Thymus (tissue), 11 donors: Measurements from ENCODE around the gene CRCP. TPM values are rescaled to one million over a fixed set of nuclear protein-coding genes. Genes with fewer than 3 reads are reported as not detected.
"Not testable (repeated sequence)": the region's sequence is repeated elsewhere in the genome, so short reads cannot be mapped to it uniquely, and the experiment has no call there.

Experiments used
- DNase-seq, 9 donors: peaks; one replicate each; pipeline ENCODE4 v3.0.0-alpha.2; 2013; ENCODE audit warnings: low spot score in 9 of 9, low read depth in 6 of 9, missing footprints in 1 of 9
- H3K27ac ChIP-seq, 2 donors: one replicate each; pipeline ENCODE4 v1.5.1; 2013; ENCODE audit warnings: control low read depth in 1 of 2, low read depth in 1 of 2, low read length in 1 of 2, mild to moderate bottlenecking in 1 of 2, moderate library complexity in 1 of 2
- H3K27me3 ChIP-seq, 2 donors: one replicate each; pipeline ENCODE4 v1.5.1; 2013; ENCODE audit warnings: low read length in 1 of 2; ENCODE audit not compliant: control insufficient read depth in 2 of 2, insufficient read depth in 1 of 2
- H3K36me3 ChIP-seq, 2 donors: one replicate each; pipeline ENCODE4 v1.5.1; 2013; ENCODE audit warnings: low read length in 1 of 2, mild to moderate bottlenecking in 1 of 2, moderate library complexity in 1 of 2; ENCODE audit not compliant: control insufficient read depth in 2 of 2, insufficient read depth in 2 of 2
- H3K4me1 ChIP-seq, 2 donors: one replicate each; pipeline ENCODE4 v1.5.1; 2013; ENCODE audit warnings: low read length in 2 of 2; ENCODE audit not compliant: control insufficient read depth in 2 of 2, insufficient read depth in 2 of 2
- H3K4me3 ChIP-seq, 2 donors: one replicate each; pipeline ENCODE4 v1.5.1; 2013; ENCODE audit warnings: low read length in 2 of 2, control low read depth in 1 of 2, mild to moderate bottlenecking in 1 of 2
- H3K9me3 ChIP-seq, 2 donors: one replicate each; pipeline ENCODE4 v1.5.1; 2013; ENCODE audit warnings: low read length in 1 of 2, mild to moderate bottlenecking in 1 of 2; ENCODE audit not compliant: control insufficient read depth in 2 of 2, insufficient read depth in 1 of 2
- WGBS: extraction: QIAGEN DNeasy Blood & Tissue Kit; methylation state at CpG from one replicate; pipeline ENCODE4 v1.1.7; 2013; 5-methylcytosine and 5-hydroxymethylcytosine counted together
- polyA plus RNA-seq: library from polyadenylated mRNA; stranded (reverse); fragments of 200-250 nt; gene quantifications from one replicate; pipeline ENCODE4 v1.2.3, GENCODE V29; 2013
- total RNA-seq: library from RNA; stranded (reverse); fragments of 120-200 nt; gene quantifications from one replicate; pipeline ENCODE4 v1.2.4, GENCODE V29; 2013
- donor health status: healthy.

CRCP gene
- total and polyA plus RNA-seq, 2 donors = 18.8 to 23.6 TPM

GRCh38 chr7:66162622-66163021 lies 48.0 kb downstream of the CRCP start:
- WGBS = 96% methylated on average over 4 of the region's 4 CpGs
- H3K27me3 ChIP-seq = no peaks in the 10 kb centered on the region
- H3K27ac ChIP-seq = no peak overlapping the region
- no peaks in the 10 kb centered on the region for H3K4me1 ChIP-seq
- no peak for DNase-seq
- no peak overlapping the region for H3K4me3 ChIP-seq
- peaks cover 6 to 8% of the 10 kb centered on the region in 2 donors for H3K36me3 ChIP-seq
- H3K9me3 ChIP-seq = peaks cover 0 to 2% of the 10 kb centered on the region in 2 donors

DNA sequence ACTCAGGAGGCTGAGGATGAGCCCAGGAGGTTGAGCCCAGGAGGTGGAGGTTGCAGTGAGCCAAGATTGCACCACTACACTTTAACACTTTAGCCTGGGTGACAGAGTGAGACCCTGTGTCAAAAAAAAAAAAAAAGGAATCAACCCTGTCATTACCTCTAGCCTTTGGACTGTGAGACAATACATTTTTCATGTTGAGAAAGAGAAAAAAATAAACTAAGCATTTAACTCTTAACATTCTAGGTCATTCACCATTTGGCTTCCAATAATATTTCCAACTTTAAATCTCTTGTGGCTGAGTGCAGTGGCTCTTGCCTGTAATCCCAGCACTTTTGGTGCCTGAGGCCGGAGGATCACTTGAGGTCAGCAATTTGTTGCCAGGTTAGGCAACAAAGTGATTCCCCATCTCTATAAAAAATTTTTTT lies 48.6 kb downstream of the CRCP start:
- no peaks in the 10 kb centered on the region for H3K4me1 ChIP-seq
- 98% methylated on average over 1 of the region's 1 CpG for WGBS
- H3K27ac ChIP-seq = no peak overlapping the region
- peaks cover 0 to 2% of the 10 kb centered on the region in 2 donors for H3K9me3 ChIP-seq
- no peaks in the 10 kb centered on the region for H3K27me3 ChIP-seq
- H3K36me3 ChIP-seq = peaks cover 1 to 4% of the 10 kb centered on the region in 2 donors
- no peak for DNase-seq
- H3K4me3 ChIP-seq = no peak overlapping the region

- no peaks in the 10 kb centered on the region for H3K4me1 ChIP-seq
- no peaks in the 10 kb centered on the region for H3K27me3 ChIP-seq
- no peak overlapping the region for H3K4me3 ChIP-seq
- no peaks in the 10 kb centered on the region for H3K9me3 ChIP-seq
- no peaks in the 10 kb centered on the region for H3K36me3 ChIP-seq
- no peak for DNase-seq
- no peak overlapping the region for H3K27ac ChIP-seq
- WGBS = 96% methylated on average over 7 of the region's 7 CpGs
Observed at GRCh38 chr7:66164356-66164755, 49.7 kb downstream of the CRCP start.

DNA sequence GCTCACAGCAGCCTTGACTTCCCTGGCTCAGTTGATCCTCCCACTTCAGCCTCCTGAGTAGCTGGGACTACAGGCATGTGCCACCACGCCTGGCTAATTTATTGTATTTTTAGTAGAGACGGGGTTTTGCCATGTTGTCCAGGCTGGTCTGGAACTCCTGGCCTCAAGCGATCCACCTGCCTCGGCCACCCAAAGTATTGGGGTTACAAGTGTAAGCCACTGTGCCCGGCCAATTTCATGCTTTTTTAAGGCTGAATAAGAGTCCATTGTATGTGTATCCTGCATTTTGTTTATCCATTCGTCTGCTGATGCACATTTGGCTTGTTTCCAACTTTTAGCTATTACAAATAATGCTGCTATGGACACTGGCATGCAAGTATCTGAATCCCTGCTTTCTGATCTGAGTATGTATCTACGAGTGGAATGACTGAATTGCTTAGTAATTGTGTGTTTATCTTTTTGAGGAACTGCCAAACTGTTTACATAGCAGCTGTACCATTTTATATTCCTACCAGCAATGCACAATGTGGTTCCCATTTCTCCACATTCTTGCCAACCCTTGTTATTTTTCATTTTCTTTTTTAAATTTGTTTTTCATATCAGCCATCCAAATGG lies 53.2 kb downstream of the CRCP start:
- DNase-seq = no peak
- no peak overlapping the region for H3K4me3 ChIP-seq
- no peaks in the 10 kb centered on the region for H3K27me3 ChIP-seq
- H3K9me3 ChIP-seq = no peaks in the 10 kb centered on the region
- no peaks in the 10 kb centered on the region for H3K36me3 ChIP-seq
- no peaks in the 10 kb centered on the region for H3K4me1 ChIP-seq
- no peak overlapping the region for H3K27ac ChIP-seq
- WGBS = 86% methylated on average over 7 of the region's 7 CpGs

GRCh38 chr7:66169616-66170015 lies 55.0 kb downstream of the CRCP start:
- H3K4me3 ChIP-seq = no peak overlapping the region
- 94% methylated on average over 2 of the region's 2 CpGs for WGBS
- no peaks in the 10 kb centered on the region for H3K4me1 ChIP-seq
- no peaks in the 10 kb centered on the region for H3K36me3 ChIP-seq
- H3K27me3 ChIP-seq = no peaks in the 10 kb centered on the region
- H3K9me3 ChIP-seq = no peaks in the 10 kb centered on the region
- DNase-seq = no peak
- no peak overlapping the region for H3K27ac ChIP-seq

DNA sequence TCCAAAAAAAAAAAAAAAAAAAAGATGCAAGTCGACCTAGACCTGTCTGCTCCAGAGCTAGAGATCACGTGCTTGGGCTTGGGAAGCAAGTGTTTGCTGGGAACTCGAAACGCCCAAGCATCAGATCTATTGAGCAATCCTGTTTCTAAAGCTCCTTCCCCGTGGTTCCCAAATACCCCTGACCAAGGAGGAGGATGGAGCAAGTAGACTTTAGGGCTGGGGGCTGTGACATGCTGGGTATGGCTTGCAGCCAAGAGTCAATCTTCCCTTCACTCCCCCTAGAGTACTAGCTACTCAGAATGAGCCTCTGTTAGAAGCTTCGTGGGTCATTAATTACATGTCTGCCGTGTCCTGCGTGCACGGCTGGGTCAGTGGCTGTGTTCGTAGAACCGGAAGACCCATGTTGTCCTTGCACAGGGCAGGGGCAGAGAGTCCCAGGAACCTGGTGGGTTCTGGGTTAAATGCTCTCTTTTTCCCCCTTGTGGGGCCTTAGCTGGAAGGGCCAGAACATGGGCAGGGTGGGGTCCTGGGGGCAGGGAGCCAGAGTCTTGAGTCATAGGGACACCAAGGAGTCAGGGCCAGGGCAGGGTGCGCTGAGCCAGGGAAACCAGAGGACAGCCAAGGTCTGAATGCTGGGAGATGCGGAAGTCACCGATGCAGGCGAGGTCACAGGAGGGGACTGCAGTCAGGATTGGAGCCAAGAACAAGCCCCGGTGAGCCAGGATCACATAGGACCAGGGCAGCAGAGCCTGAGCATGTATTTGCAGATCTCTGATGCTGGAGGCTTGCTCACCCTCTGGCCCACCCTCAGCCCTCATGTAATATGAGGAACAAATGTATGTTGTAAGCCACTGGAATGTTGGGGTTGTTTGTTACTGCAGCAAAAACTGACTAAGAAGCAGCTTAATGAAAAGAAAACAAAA lies 55.9 kb downstream of the CRCP start:
- Histone ChIP-seq H3K4me3 (no peak overlapping the region), H3K4me1 (no peaks in the 10 kb centered on the region), H3K9me3 (no peaks in the 10 kb centered on the region), H3K27ac (no peak overlapping the region), H3K36me3 (no peaks in the 10 kb centered on the region), H3K27me3 (no peaks in the 10 kb centered on the region)
- 87% methylated on average over 16 of the region's 16 CpGs for WGBS
- no peak for DNase-seq

GRCh38 chr7:66172536-66173401 lies 58.1 kb downstream of the CRCP start:
- H3K9me3 ChIP-seq, DNase-seq, H3K4me3 ChIP-seq, H3K27ac ChIP-seq, H3K27me3 ChIP-seq, H3K36me3 ChIP-seq, H3K4me1 ChIP-seq: not testable (repeated sequence)
- 91% methylated on average over 9 of the region's 9 CpGs for WGBS

DNA sequence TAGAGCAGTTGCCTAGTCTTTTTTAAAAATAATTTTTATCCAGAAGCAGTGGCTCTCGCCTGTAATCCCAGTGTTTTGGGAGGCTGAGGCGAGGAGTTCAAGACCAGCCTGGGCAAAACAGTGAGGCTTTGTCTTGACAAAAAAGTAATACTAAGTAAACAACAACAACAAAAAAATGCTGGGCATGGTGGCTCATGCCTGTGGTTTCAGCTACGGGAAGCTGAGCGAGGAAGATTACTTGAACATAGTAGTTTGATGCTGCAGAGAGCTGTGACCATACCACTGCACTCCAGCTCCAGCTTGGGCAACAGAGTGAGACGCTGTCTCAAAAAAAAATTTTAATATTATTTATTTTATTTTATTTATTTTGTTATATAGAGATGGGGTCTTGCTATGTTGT lies 59.2 kb downstream of the CRCP start:
- Histone ChIP-seq H3K9me3 (no peaks in the 10 kb centered on the region), H3K27me3 (no peaks in the 10 kb centered on the region), H3K4me3 (no peak overlapping the region), H3K27ac (no peak overlapping the region), H3K36me3 (no peaks in the 10 kb centered on the region), H3K4me1 (no peaks in the 10 kb centered on the region)
- 94% methylated on average over 5 of the region's 5 CpGs for WGBS
- no peak for DNase-seq

DNA sequence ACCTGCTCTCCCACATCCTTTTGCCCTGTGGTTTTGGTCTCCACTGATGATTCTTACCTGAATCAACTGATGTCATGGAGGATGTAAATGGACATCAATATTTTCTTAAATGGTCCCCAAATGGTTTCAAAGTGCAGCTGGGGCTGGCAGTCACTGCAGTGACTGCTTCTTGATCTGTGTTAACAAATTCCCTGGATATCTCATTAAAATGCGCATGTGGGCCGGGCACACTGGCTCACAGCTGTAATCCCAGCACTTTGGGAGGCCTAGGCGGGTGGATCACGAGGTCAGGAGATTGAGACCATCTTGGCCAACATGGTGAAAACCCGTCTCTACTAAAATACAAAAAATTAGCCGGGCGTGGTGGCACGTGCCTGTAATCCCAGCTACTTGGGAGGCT lies 60.4 kb downstream of the CRCP start:
- H3K27ac ChIP-seq, H3K9me3 ChIP-seq, H3K4me1 ChIP-seq, H3K4me3 ChIP-seq, H3K36me3 ChIP-seq, H3K27me3 ChIP-seq, DNase-seq: not testable (repeated sequence)
- 96% methylated on average over 8 of the region's 8 CpGs for WGBS
